HG03432 (cell line): ENCODE measurements around the gene SLC35F6.
"Not testable (repeated sequence)": the region's sequence is repeated elsewhere in the genome, so short reads cannot be mapped to it uniquely, and the experiment has no call there.

ENCODE experiments used
- ATAC-seq: cut with Tn5 transposase; IDR thresholded peaks from one replicate; pipeline ENCODE4 v1.9.1; 2021; ENCODE audit warnings: mild to moderate bottlenecking, moderate library complexity; ENCODE audit not compliant: unreplicated experiment

Gene SLC35F6

GRCh38 chr2:26754972-26755670 lies 9.0 kb upstream of the SLC35F6 start:
- no peak for ATAC-seq

DNA sequence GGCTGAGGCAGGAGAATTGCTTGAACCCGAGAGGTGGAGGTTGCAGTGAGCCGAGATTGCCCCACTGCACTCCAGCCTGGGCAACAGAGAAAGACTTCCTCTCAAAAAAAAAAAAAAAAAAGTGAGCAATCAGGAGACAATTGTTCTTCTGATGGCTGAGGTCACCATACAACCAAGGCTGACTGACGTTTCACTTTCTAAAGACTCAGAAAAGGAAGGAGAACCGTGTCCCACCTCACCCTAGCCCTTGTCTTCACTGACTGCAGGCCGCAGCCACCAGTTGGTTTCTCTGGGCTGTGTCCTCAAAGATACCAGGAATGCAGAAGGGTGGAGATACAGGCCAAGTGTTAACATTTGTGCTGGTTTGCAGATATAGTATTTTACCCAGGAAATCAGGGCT lies 7.7 kb upstream of the SLC35F6 start:
- ATAC-seq, result no peak

DNA sequence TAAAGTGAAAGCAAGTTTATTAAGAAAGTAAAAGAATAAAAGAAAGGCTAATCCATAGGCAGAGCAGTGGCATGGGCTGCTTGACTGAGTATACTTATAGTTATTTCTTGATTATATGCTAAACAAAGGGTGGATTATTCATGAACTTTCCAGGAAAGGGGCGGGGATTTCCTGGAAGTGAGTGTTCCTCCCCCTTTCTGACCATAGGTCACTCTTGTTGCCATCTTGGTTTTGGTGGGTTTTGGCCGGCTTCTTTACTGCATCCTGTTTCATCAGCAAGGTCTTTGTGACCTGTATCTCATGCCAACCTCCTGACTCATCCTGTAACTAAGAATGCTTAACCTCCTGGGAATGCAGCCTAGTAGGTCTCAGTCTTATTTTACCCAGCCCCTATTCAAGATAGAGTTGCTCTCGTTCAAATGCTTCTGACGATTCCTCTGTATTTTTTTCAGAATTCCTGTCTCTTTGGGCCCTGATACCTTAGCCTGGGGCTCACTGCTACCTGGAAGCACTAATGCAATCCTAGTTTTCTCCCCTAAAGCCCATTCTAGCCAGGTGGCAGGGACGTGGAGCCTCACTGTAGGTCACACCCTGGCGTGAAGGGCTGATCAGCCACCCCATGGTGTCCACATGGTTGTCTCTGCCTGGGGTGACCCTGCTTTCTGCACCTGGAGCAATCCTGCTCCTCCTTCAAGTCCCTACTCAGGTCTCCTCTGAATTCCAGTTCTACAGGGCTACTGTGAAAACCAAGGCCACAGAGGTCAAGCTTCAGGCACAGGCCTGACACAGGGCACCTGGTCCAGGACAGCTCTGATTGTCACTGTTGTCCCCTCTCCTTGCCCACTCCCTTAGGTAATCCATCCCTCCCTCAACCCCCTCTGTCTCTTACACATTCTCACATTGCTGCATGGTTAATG lies 6.0 kb upstream of the SLC35F6 start:
- peak; percentile 59 for ATAC-seq

- no peak for ATAC-seq
Observed at GRCh38 chr2:26758790-26759321, 5.2 kb upstream of the SLC35F6 start.

DNA sequence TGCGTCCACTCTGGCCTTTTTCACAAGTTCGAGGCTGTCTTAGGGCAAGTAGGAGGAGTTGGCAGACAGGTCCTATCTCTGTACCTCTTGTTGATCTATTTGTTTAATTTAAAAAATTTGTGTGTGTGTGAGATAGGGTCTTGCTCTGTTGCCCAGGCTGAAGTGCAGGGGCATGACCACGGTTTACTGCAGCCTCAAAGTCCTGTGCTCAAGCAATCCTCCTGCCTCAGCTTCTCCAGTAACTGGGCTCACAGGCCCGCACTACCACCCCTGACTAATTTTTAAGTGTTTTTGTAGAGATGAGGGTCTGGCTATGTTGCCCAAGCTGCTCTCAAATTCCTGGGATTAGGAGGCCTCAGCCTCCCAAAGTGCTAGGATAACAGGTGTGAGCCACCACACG lies 4.2 kb upstream of the SLC35F6 start:
- no peak for ATAC-seq

DNA sequence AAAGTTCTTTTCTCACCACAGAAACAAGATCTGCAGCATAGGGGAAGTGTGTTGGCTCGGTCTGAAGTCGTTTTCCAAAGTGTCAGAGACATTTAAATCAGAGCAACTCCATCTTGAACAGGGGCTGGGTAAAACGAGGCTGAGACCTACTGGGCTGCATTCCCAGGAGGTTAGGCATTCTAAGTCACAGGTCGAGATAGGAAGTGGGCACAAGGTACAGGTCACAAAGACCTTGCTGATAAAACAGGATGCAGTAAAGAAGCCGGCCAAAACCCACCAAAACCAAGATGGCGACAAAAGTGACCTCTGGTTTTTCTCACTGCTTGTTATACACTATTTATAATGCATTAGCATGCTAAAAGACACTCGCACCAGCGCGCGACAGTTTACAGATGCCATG lies 3.1 kb upstream of the SLC35F6 start:
- ATAC-seq, result not testable (repeated sequence)

DNA sequence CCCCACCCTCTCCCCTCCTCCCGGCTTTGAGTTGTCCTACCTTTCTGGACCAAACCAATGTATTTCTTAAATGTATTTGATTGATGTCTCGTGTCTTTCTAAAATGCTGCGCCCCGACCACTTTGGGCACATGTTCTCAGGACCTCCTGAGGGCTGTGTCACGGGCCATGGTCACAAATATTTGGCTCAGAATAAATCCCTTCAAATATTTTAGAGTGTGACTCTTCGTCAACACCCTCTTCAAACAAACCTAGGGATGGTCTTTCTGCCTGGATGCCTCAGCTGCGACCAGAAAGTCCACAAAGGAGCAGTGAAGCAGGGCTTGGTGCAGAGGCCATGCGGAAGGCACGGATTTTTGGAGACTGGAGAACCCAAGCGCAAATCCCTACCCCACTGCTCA lies 1.1 kb upstream of the SLC35F6 start:
- no peak for ATAC-seq

DNA sequence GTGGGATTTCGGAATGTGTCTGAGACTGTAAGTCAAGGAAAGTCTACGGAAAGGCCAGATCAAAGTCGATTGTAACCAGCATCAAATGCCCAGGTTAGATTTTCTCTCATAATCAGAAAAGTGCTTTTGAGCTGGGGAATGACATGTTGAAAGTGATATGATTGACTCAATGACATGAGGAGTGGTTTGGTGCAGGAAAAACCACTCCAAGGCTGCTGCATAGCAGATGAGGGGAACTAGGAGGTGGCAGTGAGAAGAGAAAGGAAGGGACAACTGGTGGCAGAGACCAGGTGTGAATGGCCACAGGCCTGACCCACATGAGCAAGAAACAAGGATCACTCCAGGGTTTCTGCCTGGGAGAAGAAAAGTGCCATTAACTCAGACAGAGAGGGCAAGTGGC lies 822 bp downstream of the SLC35F6 start:
- ATAC-seq, result no peak

GRCh38 chr2:26765475-26766200 lies 1.6 kb downstream of the SLC35F6 start:
- ATAC-seq, result no peak

DNA sequence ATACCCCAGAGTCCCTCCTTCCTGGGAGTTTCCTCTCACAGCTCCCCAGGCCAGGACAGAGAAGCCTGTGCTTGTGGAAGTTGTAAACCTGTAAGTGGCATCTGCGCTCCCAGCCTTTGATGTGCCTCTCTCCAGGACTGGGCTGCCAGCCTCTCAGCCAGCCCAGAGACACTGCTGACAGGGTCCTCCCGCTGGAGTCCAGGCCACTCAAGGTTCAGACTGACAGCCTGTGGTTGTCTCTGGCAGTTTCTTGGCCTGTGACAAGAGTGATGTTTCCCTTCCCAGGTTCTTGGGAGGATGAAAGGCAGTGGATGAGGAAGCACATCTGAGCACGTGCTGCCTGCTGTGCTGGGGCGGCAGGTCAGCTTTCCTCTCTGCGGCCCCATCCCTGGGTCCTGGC lies 3.0 kb downstream of the SLC35F6 start:
- ATAC-seq, result no peak

- no peak for ATAC-seq
Observed at GRCh38 chr2:26767894-26768487, 3.9 kb downstream of the SLC35F6 start.

DNA sequence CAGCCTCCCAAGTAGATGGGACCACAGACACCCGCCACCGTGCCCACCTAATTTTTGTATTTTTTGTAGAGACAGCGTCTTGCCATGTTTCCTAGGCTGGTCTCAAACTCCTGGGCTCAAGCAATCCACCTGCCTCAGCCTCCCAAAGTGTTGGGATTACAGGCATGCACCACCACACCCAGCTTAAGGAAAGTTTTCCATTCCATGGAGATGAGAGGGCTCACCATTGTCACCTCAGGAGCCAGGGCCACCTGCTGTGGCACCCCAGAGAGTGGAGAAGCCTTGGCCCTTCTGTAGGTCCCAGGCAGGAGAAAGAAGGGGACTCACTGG lies 4.6 kb downstream of the SLC35F6 start:
- ATAC-seq, result no peak

DNA sequence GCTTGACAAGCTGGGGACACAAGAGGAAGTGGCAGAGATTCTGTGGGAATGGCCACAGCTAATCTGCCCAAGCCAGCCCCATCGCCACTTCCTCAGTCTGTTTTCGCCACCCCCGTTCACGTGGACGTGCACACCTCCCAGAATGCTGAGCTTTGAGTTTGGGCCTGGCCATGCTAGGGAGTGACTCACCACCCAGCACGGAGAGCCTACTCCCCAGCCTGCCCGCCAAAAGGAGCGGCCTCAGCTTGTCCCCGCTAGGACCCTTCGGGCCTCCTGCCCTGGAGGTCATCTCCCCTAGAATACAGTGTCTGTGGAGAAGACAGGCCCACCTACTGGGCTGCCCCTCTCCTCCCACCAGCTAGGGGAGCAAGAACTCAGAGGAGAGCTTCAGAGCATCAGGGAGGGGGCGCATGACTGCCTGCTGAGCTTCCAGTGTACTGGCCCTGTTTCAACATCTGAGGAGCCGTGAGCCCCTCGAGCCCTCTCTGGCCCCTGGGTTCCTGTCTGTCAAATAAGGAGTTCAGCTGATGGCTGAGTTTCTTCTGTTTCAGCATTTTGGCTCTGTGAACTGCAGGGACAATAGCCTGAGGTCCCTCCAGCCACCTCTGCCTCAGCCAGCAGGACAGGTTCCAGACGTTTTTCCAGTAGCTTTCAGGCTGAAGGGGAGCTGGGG lies 5.1 kb downstream of the SLC35F6 start:
- no peak for ATAC-seq

GRCh38 chr2:26770986-26771586 lies 7.0 kb downstream of the SLC35F6 start:
- ATAC-seq, result no peak

DNA sequence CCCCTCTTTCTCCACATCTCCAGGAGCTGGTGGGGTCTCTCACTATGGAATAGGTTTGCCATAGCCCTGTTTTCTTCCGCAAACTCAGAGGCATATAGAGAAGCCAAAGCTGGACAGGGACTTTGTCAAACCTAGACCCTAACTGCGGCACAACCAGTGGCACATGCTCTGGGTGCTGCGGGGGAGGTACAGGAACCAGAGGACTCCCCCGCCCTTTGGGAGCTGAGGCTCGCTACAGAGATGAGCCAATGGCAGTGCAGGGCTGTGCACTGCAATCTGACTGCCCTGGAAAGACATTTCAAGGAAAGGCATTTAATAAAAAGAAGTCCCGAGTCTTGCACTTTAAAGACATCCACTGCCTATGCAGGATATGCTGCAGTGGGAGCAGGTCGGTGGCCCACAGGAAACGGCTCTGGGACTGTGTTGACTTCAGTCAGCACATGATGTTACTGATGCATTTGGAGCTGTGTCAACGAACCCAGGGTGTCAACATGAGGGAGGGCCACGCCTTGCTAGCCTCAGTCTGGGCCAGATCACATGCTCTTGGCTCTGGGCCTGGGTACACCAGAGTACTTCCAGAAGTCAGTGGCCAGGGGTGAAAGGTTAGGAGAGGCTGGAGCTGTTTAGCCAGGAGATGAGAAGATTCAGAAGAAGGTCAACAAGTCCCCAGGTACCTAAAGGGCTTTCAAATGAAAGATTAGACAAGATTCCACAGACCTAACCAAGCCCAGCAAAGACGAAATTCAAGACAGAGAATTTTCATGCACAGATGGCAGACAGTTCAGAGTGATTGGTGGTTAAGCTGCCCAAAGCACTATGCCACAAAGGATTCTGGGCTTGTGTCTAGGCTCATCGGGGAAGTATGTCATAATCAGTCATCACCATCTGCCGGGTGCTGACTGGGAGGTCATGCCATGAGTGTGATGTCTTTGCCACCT lies 8.2 kb downstream of the SLC35F6 start:
- ATAC-seq, result no peak

DNA sequence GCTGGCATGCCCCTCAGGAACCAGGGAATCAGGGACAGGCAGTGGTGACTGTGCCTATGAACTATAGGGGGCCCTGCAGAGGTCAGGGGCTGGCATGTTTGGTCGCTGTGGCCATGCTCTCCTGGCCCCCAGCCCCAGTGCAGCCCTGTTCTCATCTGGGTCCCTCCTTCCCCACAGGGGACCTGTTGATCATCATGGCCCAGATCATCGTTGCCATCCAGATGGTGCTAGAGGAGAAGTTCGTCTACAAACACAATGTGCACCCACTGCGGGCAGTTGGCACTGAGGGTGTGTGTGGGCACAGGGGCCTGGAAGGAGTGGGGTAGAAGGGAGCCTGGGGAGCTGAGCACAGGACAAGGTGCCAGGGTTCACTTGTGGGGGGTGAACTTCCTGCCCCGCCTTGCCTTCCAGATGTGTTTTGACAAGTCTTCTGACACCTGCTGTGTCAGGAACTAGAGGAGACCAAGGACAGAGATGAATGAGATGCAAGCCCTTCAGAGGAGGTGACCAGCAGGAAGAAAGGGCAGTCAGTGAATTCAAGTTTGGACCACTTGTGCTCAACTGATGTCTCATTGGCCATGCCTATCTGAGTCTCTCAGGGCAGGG lies 12.2 kb downstream of the SLC35F6 start:
- ATAC-seq, result no peak

- no peak for ATAC-seq
Observed at GRCh38 chr2:26778098-26778497, 14.0 kb downstream of the SLC35F6 start.

GRCh38 chr2:26778507-26778906 lies 14.4 kb downstream of the SLC35F6 start:
- ATAC-seq, result no peak
